GM19467 (cell line): ENCODE results near the gene PNPLA7.
"Not testable (repeated sequence)": the region's sequence is repeated elsewhere in the genome, so short reads cannot be mapped to it uniquely, and the experiment has no call there.

ENCODE experiments used
- ATAC-seq: cut with Tn5 transposase; IDR thresholded peaks from one replicate; pipeline ENCODE4 v1.9.1; 2021; ENCODE audit warnings: mild to moderate bottlenecking, moderate library complexity; ENCODE audit not compliant: unreplicated experiment

Gene PNPLA7

GRCh38 chr9:137550231-137550621 is at the start of gene PNPLA7:
Gene PNPLA7, minus strand, starts transcription at chr9:137550402. Its CDS starts 205 bp downstream, at chr9:137550197.
- ATAC-seq = no peak

- ATAC-seq = no peak
These were observed 48.7 kb upstream of the PNPLA7 start for GRCh38 chr9:137598943-137599342.

GRCh38 chr9:137596577-137596976 is 46.4 kb upstream of the PNPLA7 start:
- not testable (repeated sequence) for ATAC-seq

DNA sequence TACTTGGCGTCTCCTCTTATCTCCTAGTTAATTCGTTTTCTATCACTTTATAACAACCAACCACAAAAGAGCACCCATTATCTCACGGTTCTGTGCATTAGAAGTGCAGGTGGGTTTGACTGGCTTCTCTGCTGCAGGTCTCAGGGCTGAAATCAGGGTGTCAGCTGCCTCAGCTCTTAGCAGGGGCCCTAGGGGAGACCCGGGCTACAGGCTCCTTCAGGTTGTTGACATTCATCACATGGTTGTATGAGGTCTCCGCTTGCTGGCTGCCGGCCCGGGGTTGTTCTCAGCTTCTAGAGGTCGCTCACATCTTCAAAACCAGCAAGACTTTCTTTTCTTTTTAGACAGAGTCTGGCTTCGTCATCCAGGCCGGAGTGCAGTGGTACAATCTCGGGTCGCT is 43.0 kb upstream of the PNPLA7 start:
- ATAC-seq = no peak

GRCh38 chr9:137592767-137593166 is 42.6 kb upstream of the PNPLA7 start:
- no peak for ATAC-seq

DNA sequence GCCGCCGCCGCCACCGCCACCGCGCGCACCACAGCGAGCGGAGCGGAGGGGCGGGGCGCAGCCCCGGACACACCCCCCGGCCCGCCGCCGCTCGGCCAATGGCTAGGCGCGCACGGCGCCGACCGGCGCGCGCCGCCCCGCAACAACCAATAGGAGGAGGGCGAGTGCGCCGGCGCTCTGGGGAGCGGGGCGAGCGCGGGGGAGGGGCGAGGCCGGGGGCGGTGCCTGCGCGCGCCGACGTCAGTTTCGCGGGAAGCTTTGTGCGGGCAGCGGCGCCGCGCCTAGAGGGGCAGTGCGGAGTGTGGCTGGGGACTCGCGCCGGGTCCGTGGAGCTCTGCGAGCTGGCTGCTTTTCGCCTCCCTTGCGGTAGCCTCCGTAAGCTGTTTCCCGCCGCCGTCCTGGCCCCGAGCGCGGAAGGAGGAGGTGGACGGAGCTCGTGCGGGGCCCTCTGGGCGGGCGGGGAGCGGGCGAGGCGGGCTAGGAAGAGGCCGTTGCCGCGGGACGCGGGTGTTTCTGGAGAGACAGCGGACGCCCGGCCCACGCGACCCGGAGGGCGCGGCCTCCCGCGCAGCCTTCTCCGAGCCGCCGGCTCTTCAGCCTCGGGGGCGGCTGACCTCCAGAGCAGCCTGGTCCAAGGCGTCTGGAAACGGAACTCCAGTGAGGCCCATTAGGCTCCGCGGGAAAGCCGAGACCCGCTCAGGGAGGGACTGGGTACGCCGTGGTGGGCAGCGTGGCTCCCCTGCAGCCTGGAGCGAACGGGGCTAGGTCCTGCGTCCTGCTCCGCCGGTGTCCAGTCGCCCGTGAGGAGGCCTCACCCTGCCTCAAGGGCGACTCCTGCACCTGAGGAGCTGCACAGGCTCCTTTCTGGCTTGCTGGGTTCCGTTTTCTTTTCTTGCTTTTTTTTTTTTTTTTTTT is 40.5 kb upstream of the PNPLA7 start, which contains the start of gene ZMYND19:
Gene ZMYND19 (minus strand): TSS at position 44 of the 915 bp plus-strand sequence. CDS start 249 bp downstream, outside the sequence.
- peak; percentile 80 for ATAC-seq

DNA sequence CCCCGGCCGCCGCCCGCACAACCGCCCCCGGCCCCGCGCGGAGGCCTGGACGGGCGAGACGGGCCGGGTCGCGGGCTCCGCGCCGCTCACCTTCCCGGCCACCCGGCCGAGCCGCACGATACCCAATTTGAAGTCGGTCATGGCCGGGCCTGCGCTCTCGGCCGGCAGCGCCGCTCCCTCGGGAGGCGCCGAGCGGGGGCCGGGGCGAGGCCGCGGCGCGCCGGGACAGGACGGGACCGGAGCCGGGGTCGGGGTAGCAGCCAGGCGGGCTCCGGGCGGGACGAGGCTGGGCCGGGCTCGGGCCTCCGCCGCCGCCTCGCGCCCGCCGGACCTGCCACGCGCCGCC is 39.9 kb upstream of the PNPLA7 start:
- no peak for ATAC-seq

- peak; percentile 14 for ATAC-seq
These were observed 39.4 kb upstream of the PNPLA7 start for GRCh38 chr9:137589441-137590122.

GRCh38 chr9:137588891-137589290 is 38.7 kb upstream of the PNPLA7 start:
- no peak for ATAC-seq

DNA sequence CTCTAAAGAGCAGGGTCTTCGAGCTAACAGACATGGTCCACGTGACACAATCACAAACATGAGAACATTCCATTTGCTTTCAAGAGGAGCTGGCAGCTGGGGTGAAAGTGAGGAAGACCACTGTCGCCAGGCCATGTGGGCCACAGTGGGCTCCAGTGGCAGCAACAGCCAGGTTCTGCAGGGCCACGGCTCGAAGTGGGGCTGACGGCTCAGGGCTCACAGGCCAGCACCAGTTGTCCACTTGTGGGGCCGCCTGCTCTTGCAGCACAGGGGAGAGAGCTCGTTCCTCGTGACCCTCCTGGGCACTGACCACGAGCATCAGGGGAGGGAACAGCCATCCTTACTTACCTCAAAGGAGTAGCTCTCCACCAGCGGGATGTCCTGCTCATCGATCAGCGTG is 38.1 kb upstream of the PNPLA7 start:
- no peak for ATAC-seq

- no peak for ATAC-seq
These were observed 36.7 kb upstream of the PNPLA7 start for GRCh38 chr9:137586854-137587253.

- ATAC-seq = no peak
These were observed 33.8 kb upstream of the PNPLA7 start for GRCh38 chr9:137583957-137584356.

DNA sequence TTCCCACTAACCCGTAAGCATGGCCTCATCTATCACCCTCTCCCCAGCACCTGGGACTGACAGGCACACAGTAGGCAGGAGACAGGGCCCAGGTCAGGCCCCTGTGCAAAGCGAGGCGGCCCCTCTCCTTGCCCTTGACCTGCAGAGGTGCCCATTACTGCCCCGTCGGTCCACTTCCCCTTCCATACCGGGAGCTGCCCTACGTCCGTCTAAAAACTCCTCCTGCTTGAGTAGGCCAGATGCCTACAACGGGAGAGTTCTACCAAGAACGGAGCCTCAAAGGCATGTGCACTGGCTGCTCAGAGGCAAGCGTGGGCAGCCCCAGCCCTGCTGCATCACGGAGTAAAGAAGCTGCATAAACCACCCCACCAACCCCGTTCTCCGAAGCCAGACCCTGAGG is 33.1 kb upstream of the PNPLA7 start:
- ATAC-seq = no peak

DNA sequence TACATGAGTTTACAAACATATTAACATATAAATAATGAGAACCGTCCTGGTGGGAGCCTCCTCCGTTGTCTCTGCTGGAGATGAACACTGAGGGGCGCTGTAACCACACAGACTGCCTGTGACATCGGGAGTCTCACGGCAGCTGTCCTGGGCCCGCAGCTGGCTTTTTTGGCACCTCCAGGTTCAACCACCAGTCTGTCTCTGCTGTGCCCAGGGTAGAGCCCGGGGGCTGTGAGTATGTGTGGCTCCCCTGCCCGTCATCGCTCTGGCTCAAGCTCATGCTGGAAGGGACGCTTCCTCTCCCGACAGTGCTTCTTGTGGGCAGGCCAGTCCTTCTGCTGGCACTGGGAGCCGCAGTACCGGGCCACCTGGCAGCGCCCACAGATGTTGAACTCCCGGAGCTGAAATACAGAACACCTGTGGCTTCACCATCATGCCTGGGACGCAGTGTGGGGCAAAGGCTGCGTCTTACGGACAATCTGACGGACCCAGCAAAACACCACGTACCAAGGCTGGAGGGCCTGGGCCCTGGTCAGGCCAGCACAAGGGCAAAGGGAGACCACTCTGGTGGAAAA is 32.2 kb upstream of the PNPLA7 start:
- no peak for ATAC-seq

- no peak for ATAC-seq
These were observed 31.4 kb upstream of the PNPLA7 start for GRCh38 chr9:137581361-137582285.

GRCh38 chr9:137580954-137581322 is 30.7 kb upstream of the PNPLA7 start:
- ATAC-seq = no peak

DNA sequence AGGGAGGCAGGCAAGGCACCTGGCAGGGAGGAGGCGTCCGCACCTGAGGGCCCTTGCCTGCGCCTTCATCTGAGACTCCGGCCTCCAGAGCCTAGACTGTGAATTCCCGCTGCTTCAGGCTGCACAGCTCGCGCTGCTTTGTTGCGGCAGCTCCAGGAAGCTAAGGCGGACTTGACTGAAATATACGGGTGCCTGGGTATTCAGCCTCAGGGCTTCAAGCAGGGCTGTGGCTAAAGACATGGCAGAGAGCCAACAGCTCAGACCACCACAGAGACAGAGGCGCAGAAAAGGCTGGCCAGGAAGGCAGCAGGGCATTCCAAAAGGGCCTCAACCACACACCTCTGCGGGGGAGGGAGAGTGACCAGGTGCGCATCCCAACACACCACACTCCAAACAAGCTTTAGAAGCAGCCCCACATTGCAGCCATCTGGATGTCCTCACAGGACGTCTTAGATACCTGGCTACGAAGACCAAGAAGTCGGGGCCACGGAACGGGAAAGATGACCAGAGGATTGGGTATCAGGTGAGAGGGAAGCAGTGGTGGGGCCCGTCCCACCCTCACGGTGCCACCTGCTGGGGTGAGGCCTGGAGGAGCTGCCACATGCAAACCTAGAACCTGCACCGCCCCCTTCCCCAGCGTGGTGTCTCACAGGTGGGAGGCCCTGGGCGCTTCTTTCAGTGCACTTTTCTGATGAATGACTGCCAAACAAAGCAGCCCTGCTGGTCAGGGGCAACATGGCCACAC is 30.2 kb upstream of the PNPLA7 start:
- no peak for ATAC-seq

DNA sequence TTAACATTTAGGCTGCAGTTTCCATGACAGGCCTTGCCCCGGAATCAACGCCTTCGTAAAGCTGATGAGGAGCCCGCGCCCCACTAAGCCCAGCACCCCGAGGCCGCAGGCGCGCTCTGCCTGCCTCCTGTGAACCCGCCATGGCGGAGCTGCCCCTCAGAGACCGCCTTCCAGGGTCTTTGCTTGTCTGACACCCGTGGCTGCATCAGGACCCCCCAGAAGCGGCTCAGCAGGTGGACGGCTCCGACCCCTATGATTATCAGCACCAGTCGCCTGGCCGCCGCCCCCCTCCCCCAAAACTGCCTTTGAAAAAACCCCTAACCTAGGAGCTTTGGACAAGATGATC is 29.0 kb upstream of the PNPLA7 start:
- ATAC-seq = no peak

- ATAC-seq = peak; percentile 89
These were observed 28.5 kb upstream of the PNPLA7 start, which contains the start of gene DPH7 for GRCh38 chr9:137578518-137579258. Gene DPH7, minus strand, starts transcription at chr9:137578925. Its CDS starts 148 bp downstream, at chr9:137578777.
